GM12878 (cell line): Measurements from ENCODE around the gene TANC2. TPM values are rescaled to one million over a fixed set of nuclear protein-coding genes. Genes with fewer than 3 reads are reported as not detected.

ENCODE experiments used
- ATAC-seq: fragments of 200-7000 bp; cut with Tn5 transposase; 3 replicates; pipeline ENCODE4 v1.9.1; 2020; ENCODE audit warnings: mild to moderate bottlenecking, moderate library complexity
- BruUV-seq: library from RNA; stranded (reverse); fragments of 400-500 nt; replicated peaks from 2 replicates; lab custom pipeline; 2021; lab: Mats Ljungman, UMichigan
- CTCF ChIA-PET: fragments of 300-600 bp; sonication (Branson Sonifier 250); formaldehyde crosslinking; extraction: SDS; loops from one replicate; lab custom pipeline; 2021; ENCODE audit warnings: inconsistent platforms; lab: Yijun Ruan, JAX
- POLR2A ChIA-PET: fragments of 350-600 bp; formaldehyde crosslinking; extraction: SDS; loops from one replicate; lab custom pipeline; 2021; ENCODE audit warnings: inconsistent platforms; lab: Charles Lee
- RAD21 ChIA-PET: fragments of 300-600 bp; sonication (Branson Sonifier 250); formaldehyde crosslinking; loops from one replicate; lab custom pipeline; 2023; ENCODE audit warnings: antibody characterized with exemption; ENCODE audit not compliant: unreplicated experiment; lab: Charles Lee
- SMC1A ChIA-PET: fragments of 300-600 bp; sonication (Branson Sonifier 250); formaldehyde crosslinking; loops from one replicate; lab custom pipeline; 2023; ENCODE audit not compliant: unreplicated experiment, uncharacterized antibody; lab: Charles Lee
- DNase-seq: peaks from one replicate; pipeline ENCODE4 v3.0.0-alpha.2; 2011; ENCODE audit warnings: low read depth, low spot score
- FAIRE-seq: peaks from 3 replicates; lab custom pipeline; 2011; peaks lifted over from hg19 to GRCh38; lab: Jason Lieb, UNC
- H2AFZ ChIP-seq: 2 replicates; pipeline ENCODE4 v1.6.0; 2011; ENCODE audit warnings: low read depth, low read length, control low read depth; ENCODE audit not compliant: control insufficient read depth
- H3K27ac ChIP-seq: 2 replicates; pipeline ENCODE4 v1.5.1; 2011; ENCODE audit warnings: control low read depth; ENCODE audit not compliant: control insufficient read depth, insufficient read depth
- H3K27me3 ChIP-seq, 2 experiments: replicated peaks in 1 of 2; 2 replicates each; pipeline versions ENCODE4 v1.6.0 to v1.6.1; 2011; ENCODE audit warnings: low read length in 1 of 2; ENCODE audit not compliant: control insufficient read depth in 2 of 2, insufficient read depth in 2 of 2
- H3K36me3 ChIP-seq, 2 experiments: 2 replicates each; pipeline ENCODE4 v1.5.1; 2011; ENCODE audit warnings: low read length in 1 of 2; ENCODE audit not compliant: control insufficient read depth in 2 of 2, insufficient read depth in 2 of 2
- H3K4me1 ChIP-seq: 2 replicates; pipeline ENCODE4 v1.6.1; 2011; ENCODE audit warnings: mild to moderate bottlenecking, low read length, moderate library complexity, mixed read lengths; ENCODE audit not compliant: control insufficient read depth, insufficient read depth
- H3K4me2 ChIP-seq: 2 replicates; pipeline ENCODE4 v1.6.0; 2011; ENCODE audit warnings: control low read depth; ENCODE audit not compliant: control insufficient read depth, insufficient read depth
- H3K4me3 ChIP-seq: fragments of 200-600 bp; sonication (generic); 2 replicates; pipeline ENCODE4 v1.5.1; 2016
- H3K79me2 ChIP-seq: 2 replicates; pipeline ENCODE4 v1.6.0; 2011; ENCODE audit warnings: low read length; ENCODE audit not compliant: control insufficient read depth, insufficient read depth
- H3K9ac ChIP-seq: 2 replicates; pipeline ENCODE4 v1.8.0; 2011; ENCODE audit warnings: low read length, control low read depth, mixed read lengths; ENCODE audit not compliant: control insufficient read depth, insufficient read depth
- H3K9me3 ChIP-seq: replicated peaks from 3 replicates; pipeline ENCODE4 v1.5.1; 2011; ENCODE audit warnings: mild to moderate bottlenecking, low read length; ENCODE audit not compliant: control insufficient read depth, insufficient read depth
- H4K20me1 ChIP-seq: 2 replicates; pipeline ENCODE4 v1.6.0; 2011; ENCODE audit not compliant: control insufficient read depth, insufficient read depth
- ETV6 ChIP-seq, 2 experiments: fragments of 450-650 bp in 1 of 2; IDR thresholded peaks in 1 of 2; conservative IDR thresholded peaks in 1 of 2; 2 replicates each; pipeline ENCODE4 v1.6.1; 2014; ENCODE audit warnings: antibody characterized with exemption in 1 of 2, borderline replicate concordance in 1 of 2, low read depth in 1 of 2, mild to moderate bottlenecking in 1 of 2, moderate library complexity in 1 of 2
- NFYB ChIP-seq: IDR thresholded peaks from 2 replicates; pipeline ENCODE4 v1.6.1; 2011; ENCODE audit warnings: low read depth, mild to moderate bottlenecking, low read length, improper control_type of control experiment, moderate library complexity; ENCODE audit not compliant: insufficient read depth
- USF2 ChIP-seq: IDR thresholded peaks from 2 replicates; pipeline ENCODE4 v1.6.1; 2011; ENCODE audit warnings: low read depth, low read length, improper control_type of control experiment, borderline replicate concordance
- WGBS: methylation state at CpG from one replicate; pipeline ENCODE4 v1.1.6; 2016; ENCODE audit warnings: low lambda C conversion rate; ENCODE audit not compliant: insufficient replicate concordance, insufficient coverage; ENCODE audit errors: missing lambda C conversion rate; 5-methylcytosine and 5-hydroxymethylcytosine counted together
- in situ Hi-C: fragments of 300-500 bp; cut with MboI; formaldehyde crosslinking; loops from 9 replicates; pipeline ENCODE4 v1.14.3; 2018; ENCODE audit warnings: mixed read lengths
- intact Hi-C: fragments of 100-400 bp; cut with micrococcal nuclease; formaldehyde crosslinking; loops from one replicate; pipeline ENCODE4 v1.14.2; 2022; ENCODE audit not compliant: unreplicated experiment
- polyA plus RNA-seq, 11 experiments: library from polyadenylated mRNA; depleted of rRNA in 4 of 11; unstranded in 6 of 11; stranded (reverse) in 5 of 11; fragments of >200 nt; fragmentation: Nextera tagmentation in 4 of 11; fragmentation: Illumina TruSeq in 1 of 11; extraction: Ambion mirVana in 4 of 11; extraction: Trizol in 1 of 11; gene quantifications; 1 replicate in 1 of 11; 2 replicates in 10 of 11; pipeline versions ENCODE4 v1.2.1 to v1.2.3, GENCODE V29; 2011 to 2016; ENCODE audit warnings: inconsistent platforms in 2 of 11, missing spikeins in 2 of 11, low read depth in 1 of 11
- total RNA-seq, 4 experiments: library from RNA; depleted of rRNA in 3 of 4; stranded (reverse); fragments of >200 nt in 3 of 4; fragmentation: Illumina TruSeq in 1 of 4; extraction: Trizol in 1 of 4; gene quantifications; 2 replicates each; pipeline versions ENCODE4 v1.2.1 to v1.2.3, GENCODE V29; 2013 to 2021

TANC2 gene
- total and polyA plus RNA-seq, 10 of the 15 experiments (the other 5 are each of a cell fraction or from before 2014, with no cell fraction given), result under 0.01 to 0.13 (median 0.03) TPM; not detected in 2

GRCh38 chr17:62963296-62963695 lies 2.7 kb upstream of the TANC2 start:
- Histone ChIP-seq H3K4me3 (no peak overlapping the region), H3K9ac (no peak overlapping the region), H3K4me1 (peaks cover 8% of the 10 kb centered on the region), H3K79me2 (no peaks in the 10 kb centered on the region), H3K27ac (no peak overlapping the region), H3K9me3 (no peaks in the 10 kb centered on the region; the same call in 2 of the 3 replicates), H3K36me3 (no peaks in the 10 kb centered on the region), H3K27me3 (peaks cover 3 to 8% of the 10 kb centered on the region in 2 experiments), H4K20me1 (no peaks in the 10 kb centered on the region), H2AFZ (no peak overlapping the region), H3K4me2 (no peak overlapping the region)
- FAIRE-seq (no peak), ATAC-seq (no peak), DNase-seq (no peak)
- ChIA-PET CTCF (no interaction called here), POLR2A (no interaction called here), RAD21 (no interaction called here), SMC1A (no interaction called here)
- WGBS, result 0% methylated on average over 3 of the region's 3 CpGs
- TF ChIP-seq ETV6 (conservative IDR thresholded peaks at IDR 0.05 in 1 of 2, IDR thresholded peaks at IDR 0.05 in 1 of 2; ENCODE audit: borderline replicate concordance in 1 of 2, low read depth in 1 of 2), result 0 out of 4 replicates have a peak, but pooled peaks of 1 of the 2 experiments have one; percentile 50
- TF ChIP-seq USF2, result no peak
- in situ Hi-C loops (no loop called here), intact Hi-C loops (no loop called here)
- no TSS peak for BruUV-seq

- H3K27me3 ChIP-seq, result peaks cover 3 to 8% of the 10 kb centered on the region in 2 experiments
- SMC1A ChIA-PET, result interaction anchor here (0.6 kb wide), 1 partner anchor 12 kb away, joined by 3 read pairs; no protein-coding TSS in a partner anchor
- no peaks in the 10 kb centered on the region; the same call in 2 of the 3 replicates for H3K9me3 ChIP-seq
- no peak overlapping the region for H3K9ac ChIP-seq
- POLR2A ChIA-PET, result no interaction called here
- CTCF ChIA-PET, result interaction anchor here (1.1 kb wide), 1 partner anchor 10 kb away, joined by 3 read pairs; no protein-coding TSS in a partner anchor
- H3K36me3 ChIP-seq, result no peaks in the 10 kb centered on the region
- no peak for ATAC-seq
- no peak overlapping the region for H3K4me3 ChIP-seq
- BruUV-seq, result no TSS peak
- WGBS, result 77% methylated on average over 4 of the region's 4 CpGs
- H4K20me1 ChIP-seq, result no peaks in the 10 kb centered on the region
- in situ Hi-C loops (no loop called here), intact Hi-C loops (no loop called here)
- DNase-seq, result no peak
- no peak overlapping the region for H3K27ac ChIP-seq
- TF ChIP-seq ETV6 (conservative IDR thresholded peaks at IDR 0.05 in 1 of 2, IDR thresholded peaks at IDR 0.05 in 1 of 2; ENCODE audit: borderline replicate concordance in 1 of 2, low read depth in 1 of 2) (0 out of 4 replicates have a peak, but pooled peaks of 1 of the 2 experiments have one; percentile 5), NFYB (no peak)
- no peak overlapping the region for H3K4me2 ChIP-seq
- no peak overlapping the region for H2AFZ ChIP-seq
- H3K79me2 ChIP-seq, result no peaks in the 10 kb centered on the region
- RAD21 ChIA-PET, result no interaction called here
- H3K4me1 ChIP-seq, result peaks cover 8% of the 10 kb centered on the region
- no peak for FAIRE-seq
These were observed 1.5 kb upstream of the TANC2 start for GRCh38 chr17:62964506-62964905.
